Hepatocyte (in vitro differentiated cells): Measurements from ENCODE around the gene SLC13A3. TPM values are rescaled to one million over a fixed set of nuclear protein-coding genes. Genes with fewer than 3 reads are reported as not detected.

Experiments used
- DNase-seq: peaks from one replicate; pipeline ENCODE4 v3.0.0-alpha.2; 2016; ENCODE audit warnings: low spot score
- H2AFZ ChIP-seq: fragments of 200-600 bp; sonication (generic); 2 replicates; pipeline ENCODE4 v1.6.0; 2016; ENCODE audit warnings: antibody characterized with exemption, mild to moderate bottlenecking
- H3K27ac ChIP-seq: fragments of 200-600 bp; sonication (generic); 2 replicates; pipeline ENCODE4 v1.5.1; 2016; ENCODE audit warnings: mild to moderate bottlenecking
- H3K27me3 ChIP-seq: fragments of 200-600 bp; sonication (generic); 2 replicates; pipeline ENCODE4 v1.6.1; 2016
- H3K36me3 ChIP-seq: fragments of 200-600 bp; sonication (generic); replicated peaks from 2 replicates; pipeline ENCODE4 v1.5.1; 2016; ENCODE audit warnings: low read depth; ENCODE audit not compliant: insufficient read depth
- H3K4me1 ChIP-seq: fragments of 200-600 bp; sonication (generic); 2 replicates; pipeline ENCODE4 v1.5.1; 2016; ENCODE audit warnings: mild to moderate bottlenecking, moderate library complexity; ENCODE audit not compliant: insufficient read depth
- H3K4me2 ChIP-seq: fragments of 200-600 bp; sonication (generic); 2 replicates; pipeline ENCODE4 v1.6.0; 2016
- H3K4me3 ChIP-seq: fragments of 200-600 bp; sonication (generic); 2 replicates; pipeline ENCODE4 v1.5.1; 2016; ENCODE audit warnings: mild to moderate bottlenecking
- H3K79me2 ChIP-seq: fragments of 200-600 bp; sonication (generic); 2 replicates; pipeline ENCODE4 v1.6.0; 2017; ENCODE audit warnings: mild to moderate bottlenecking
- H3K9me2 ChIP-seq: fragments of 200-600 bp; sonication (generic); replicated peaks from 2 replicates; pipeline ENCODE4 v1.6.0; 2017; ENCODE audit warnings: mild to moderate bottlenecking; ENCODE audit not compliant: insufficient read depth
- H3K9me3 ChIP-seq: fragments of 200-600 bp; sonication (generic); 2 replicates; pipeline ENCODE4 v1.5.1; 2016; ENCODE audit warnings: low read depth, mild to moderate bottlenecking
- H4K20me1 ChIP-seq: fragments of 200-600 bp; sonication (generic); 2 replicates; pipeline ENCODE4 v1.6.0; 2016; ENCODE audit warnings: mild to moderate bottlenecking; ENCODE audit not compliant: insufficient read depth, poor library complexity, severe bottlenecking
- CTCF ChIP-seq: fragments of 200-600 bp; sonication (generic); IDR thresholded peaks from 2 replicates; pipeline ENCODE4 v1.5.1; 2016; ENCODE audit warnings: antibody characterized with exemption, mild to moderate bottlenecking; ENCODE audit not compliant: poor library complexity
- EZH2 ChIP-seq: fragments of 200-600 bp; sonication (generic); IDR thresholded peaks from 2 replicates; pipeline ENCODE4 v1.6.1; 2016; ENCODE audit warnings: antibody characterized with exemption, mild to moderate bottlenecking, borderline replicate concordance
- EZH2phosphoT487 ChIP-seq: fragments of 200-600 bp; sonication (generic); IDR thresholded peaks from one replicate; pipeline ENCODE4 v1.6.1; 2018; ENCODE audit warnings: antibody characterized with exemption, mild to moderate bottlenecking, low read depth, moderate library complexity; ENCODE audit not compliant: unreplicated experiment, severe bottlenecking
- WGBS: methylation state at CpG from one replicate; pipeline ENCODE4 v1.1.6; 2016; ENCODE audit warnings: low lambda C conversion rate; ENCODE audit errors: missing lambda C conversion rate; 5-methylcytosine and 5-hydroxymethylcytosine counted together
- polyA plus RNA-seq: library from polyadenylated mRNA; unstranded; fragments of >200 nt; fragmentation: Nextera tagmentation; extraction: Ambion mirVana; gene quantifications from 2 replicates; pipeline ENCODE4 v1.2.1, GENCODE V29; 2016
- total RNA-seq: library from RNA; depleted of rRNA; stranded (reverse); fragments of >200 nt; gene quantifications from 2 replicates; pipeline ENCODE4 v1.2.3, GENCODE V29; 2014

SLC13A3 gene
- total and polyA plus RNA-seq, 2 experiments from 2014 or later = 1.8 to 9.4 TPM

GRCh38 chr20:46580613-46581205, 70.5 kb downstream of the SLC13A3 start:
- no peak for TF ChIP-seq EZH2phosphoT487
- TF ChIP-seq CTCF = no peak
- TF ChIP-seq EZH2 = no peak
- no peak overlapping the region for H2AFZ ChIP-seq

GRCh38 chr20:46578745-46579144, 72.5 kb downstream of the SLC13A3 start:
- Histone ChIP-seq H4K20me1 (no peaks in the 10 kb centered on the region), H3K9me3 (no peaks in the 10 kb centered on the region), H3K4me1 (no peaks in the 10 kb centered on the region), H3K9me2 (no peaks in the 10 kb centered on the region), H3K4me2 (no peak overlapping the region), H3K4me3 (no peak overlapping the region), H3K27ac (no peak overlapping the region), H2AFZ (no peak overlapping the region), H3K36me3 (no peaks in the 10 kb centered on the region), H3K27me3 (no peaks in the 10 kb centered on the region), H3K79me2 (no peaks in the 10 kb centered on the region)
- no peak for DNase-seq
- TF ChIP-seq CTCF = no peak
- TF ChIP-seq EZH2 = no peak
- no peak for TF ChIP-seq EZH2phosphoT487
- WGBS = 90% methylated on average over 7 of the region's 7 CpGs

More at GRCh38 chr20:46580613-46581205, 70.5 kb downstream of the SLC13A3 start:
- Histone ChIP-seq H3K4me3 (no peak overlapping the region), H3K27ac (no peak overlapping the region), H3K79me2 (no peaks in the 10 kb centered on the region), H3K4me2 (no peak overlapping the region), H3K9me3 (no peaks in the 10 kb centered on the region), H3K36me3 (no peaks in the 10 kb centered on the region), H3K9me2 (no peaks in the 10 kb centered on the region), H3K27me3 (no peaks in the 10 kb centered on the region), H3K4me1 (no peaks in the 10 kb centered on the region), H4K20me1 (no peaks in the 10 kb centered on the region)
- no peak for DNase-seq
- 90% methylated on average over 2 of the region's 2 CpGs for WGBS

GRCh38 chr20:46576774-46577395, 74.4 kb downstream of the SLC13A3 start:
- Histone ChIP-seq H3K36me3 (no peaks in the 10 kb centered on the region), H3K4me1 (no peaks in the 10 kb centered on the region), H3K79me2 (no peaks in the 10 kb centered on the region), H3K27ac (no peak overlapping the region), H3K9me3 (no peaks in the 10 kb centered on the region), H3K4me3 (no peak overlapping the region), H4K20me1 (no peaks in the 10 kb centered on the region), H3K4me2 (no peak overlapping the region), H3K9me2 (no peaks in the 10 kb centered on the region), H2AFZ (no peak overlapping the region), H3K27me3 (no peaks in the 10 kb centered on the region)
- no peak for DNase-seq
- TF ChIP-seq CTCF = no peak
- TF ChIP-seq EZH2phosphoT487 = no peak
- TF ChIP-seq EZH2 = no peak
- WGBS = 85% methylated on average over 6 of the region's 6 CpGs
